GM23248 (cell line): ENCODE measurements around the gene SCFD1.

Experiments used
- EZH2 ChIP-seq: fragments of 200-600 bp; sonication (generic); IDR thresholded peaks from 2 replicates; pipeline ENCODE4 v1.6.1; 2018; ENCODE audit warnings: antibody characterized with exemption, mild to moderate bottlenecking; ENCODE audit not compliant: insufficient read depth, poor library complexity, severe bottlenecking
- EZH2phosphoT487 ChIP-seq: fragments of 200-600 bp; sonication (generic); IDR thresholded peaks from 2 replicates; pipeline ENCODE4 v1.6.1; 2018; ENCODE audit warnings: antibody characterized with exemption, moderate library complexity, mild to moderate bottlenecking, low read depth; ENCODE audit not compliant: insufficient read depth

DNA sequence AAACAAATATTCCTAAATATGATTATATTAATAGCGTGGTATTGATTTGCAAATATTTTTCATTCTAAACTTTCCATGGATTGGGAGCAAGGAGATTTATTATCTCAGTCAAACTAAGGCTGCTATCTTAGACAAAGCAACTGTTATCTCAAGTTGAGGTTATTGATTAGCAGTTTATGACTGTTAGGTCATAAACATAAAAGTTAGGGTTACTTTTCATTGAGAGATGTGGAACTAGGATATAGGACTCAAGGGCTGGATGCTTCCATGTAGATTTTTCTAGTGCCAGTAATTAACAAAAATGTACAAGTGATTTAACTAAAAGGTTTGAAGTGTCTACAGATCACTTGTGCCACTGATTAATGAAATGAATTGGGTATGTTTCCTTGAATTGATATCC lies 19.1 kb downstream of the SCFD1 start:
- no peak for TF ChIP-seq EZH2
- TF ChIP-seq EZH2phosphoT487: no peak
